ENCODE results near the gene SREK1IP1. TPM values are rescaled to one million over a fixed set of nuclear protein-coding genes. Genes with fewer than 3 reads are reported as not detected.
A peak's percentile ranks its signal among the peaks of the same experiment; 100 is the strongest.

SREK1IP1 gene
- total RNA-seq, result 1 to 10 TPM; 4.2 to 9.9 (median 7.3) TPM
- long read RNA-seq, full-length matches to known transcripts, result 8 of 13 reads
- long read RNA-seq, partial matches to known transcripts, result 4 of 13 reads
- long read RNA-seq, other reads (novel, unspliced or antisense), result 1 of 13 reads

GRCh38 chr5:64768358-64769312 lies at the start of gene SREK1IP1, which contains the start of gene CWC27:
SREK1IP1 (minus strand) TSS chr5:64768691; CDS start chr5:64768517, 174 bp downstream.
CWC27 (plus strand) TSS chr5:64768930; CDS start chr5:64769147, 217 bp downstream.
- intact Hi-C loops (cut with DNase I), result no loop called here
- WGBS (ENCODE audit: insufficient coverage, low coverage, low lambda C conversion rate, missing lambda C conversion rate), result 0% methylated on average over 33 of the region's 48 CpGs

GRCh38 chr5:64818245-64818644 lies 49.8 kb upstream of the SREK1IP1 start:
- TF ChIP-seq CTCF (IDR thresholded peaks at IDR 0.05) (no peak), POLR2A (IDR thresholded peaks at IDR 0.05) (no peak)
- H3K36me3 ChIP-seq, result no peaks in the 10 kb centered on the region
- H3K4me3 ChIP-seq, result no peak overlapping the region
- ATAC-seq, result no peak
- no peaks in the 10 kb centered on the region for H3K4me1 ChIP-seq
- no peak for DNase-seq
- no peaks in the 10 kb centered on the region for H3K27me3 ChIP-seq
- intact Hi-C loops (cut with DNase I), result no loop called here
- no peak overlapping the region for H3K27ac ChIP-seq
- WGBS (ENCODE audit: insufficient coverage, low coverage, low lambda C conversion rate, missing lambda C conversion rate), result 51% methylated on average over 3 of the region's 3 CpGs
- H3K9me3 ChIP-seq, result no peaks in the 10 kb centered on the region

More at GRCh38 chr5:64768358-64769312, at the start of gene SREK1IP1, which contains the start of gene CWC27:
- ATAC-seq (peak; percentile 97 to 99 (median 98)), DNase-seq (peak; percentile 78 to 85 (median 84))
- TF ChIP-seq CTCF (IDR thresholded peaks at IDR 0.05) (peak in 2 of 4 donors; percentile 8 to 15), POLR2A (IDR thresholded peaks at IDR 0.05) (peak; percentile 85)
- Histone ChIP-seq H3K27me3 (no peaks in the 10 kb centered on the region), H3K27ac (peak within 1 kb of the TSS; percentile 83 to 96 (median 92)), H3K36me3 (peaks cover 0 to under 1% (median 0%) of the 10 kb centered on the region in 4 donors), H3K4me1 (peaks cover 0 to 29% (median 17%) of the 10 kb centered on the region in 4 donors), H3K9me3 (no peaks in the 10 kb centered on the region), H3K4me3 (peak within 1 kb of the TSS; percentile 72 to 93 (median 74))

- Histone ChIP-seq H3K4me3 (no peak overlapping the region), H3K27ac (no peak overlapping the region), H3K36me3 (no peaks in the 10 kb centered on the region), H3K9me3 (no peaks in the 10 kb centered on the region), H3K27me3 (no peaks in the 10 kb centered on the region), H3K4me1 (no peaks in the 10 kb centered on the region)
- TF ChIP-seq CTCF (IDR thresholded peaks at IDR 0.05) (no peak), POLR2A (IDR thresholded peaks at IDR 0.05) (no peak)
- ATAC-seq, result no peak
- 76% methylated on average over 2 of the region's 2 CpGs for WGBS (ENCODE audit: insufficient coverage, low coverage, low lambda C conversion rate, missing lambda C conversion rate)
- DNase-seq, result no peak
- intact Hi-C loops (cut with DNase I), result no loop called here
These were observed 45.6 kb upstream of the SREK1IP1 start for GRCh38 chr5:64814073-64814472.

- intact Hi-C loops (cut with DNase I), result no loop called here
These were observed 42.7 kb upstream of the SREK1IP1 start for GRCh38 chr5:64811050-64811640.

More at GRCh38 chr5:64811050-64811640, 42.7 kb upstream of the SREK1IP1 start:
- Histone ChIP-seq H3K4me1 (no peaks in the 10 kb centered on the region), H3K4me3 (no peak overlapping the region), H3K27me3 (no peaks in the 10 kb centered on the region), H3K27ac (no peak overlapping the region), H3K9me3 (no peaks in the 10 kb centered on the region), H3K36me3 (no peaks in the 10 kb centered on the region)
- WGBS (ENCODE audit: insufficient coverage, low coverage, low lambda C conversion rate, missing lambda C conversion rate), result 100% methylated on average over 1 of the region's 1 CpG
- ATAC-seq, result peak; percentile 71 to 81 (median 76)
- no peak for DNase-seq
- no peak for TF ChIP-seq POLR2A (IDR thresholded peaks at IDR 0.05)
- TF ChIP-seq CTCF (IDR thresholded peaks at IDR 0.05), result peak; percentile 63 to 76 (median 67)
